Naive thymus-derived CD8-positive, alpha-beta T cell (primary cell): Measurements from ENCODE around the gene PRRG3. TPM values are rescaled to one million over a fixed set of nuclear protein-coding genes. Genes with fewer than 3 reads are reported as not detected.

ENCODE experiments used
- polyA plus RNA-seq, 3 donors: library from polyadenylated mRNA; unstranded; fragments of 300-500 nt; fragmentation: Illumina TruSeq; gene quantifications; one replicate each; pipeline ENCODE4 v1.2.3, GENCODE V29; 2021
- total RNA-seq, 8 experiments: library from RNA in 2 of 8; stranded (reverse) in 2 of 8; gene quantifications; one replicate each; pipeline ENCODE4 v1.2.3 and lab custom pipeline; 2021 to 2026

PRRG3 gene
- total and polyA plus RNA-seq, 5 experiments from 2014 or later, result not detected

Other genes starting within 250 kb of the PRRG3 start
- not detected for gene PASD1, start 131.8 kb upstream of the PRRG3 start, total RNA-seq
- gene PASD1, start 131.8 kb upstream of the PRRG3 start, polyA plus RNA-seq, result not detected
- not detected for gene FATE1, start 20.6 kb downstream of the PRRG3 start, total RNA-seq
- gene FATE1, start 20.6 kb downstream of the PRRG3 start, polyA plus RNA-seq, result not detected
- gene CNGA2, start 39.3 kb downstream of the PRRG3 start, total RNA-seq, result not detected
- gene CNGA2, start 39.3 kb downstream of the PRRG3 start, polyA plus RNA-seq, result not detected
- not detected for gene MAGEA4, start 217.4 kb downstream of the PRRG3 start, total RNA-seq
- gene MAGEA4, start 217.4 kb downstream of the PRRG3 start, polyA plus RNA-seq, result not detected